GM12878 (cell line): Measurements from ENCODE around the gene ZER1. TPM values are rescaled to one million over a fixed set of nuclear protein-coding genes. Genes with fewer than 3 reads are reported as not detected.
A peak's percentile ranks its signal among the peaks of the same experiment; 100 is the strongest.

ENCODE experiments used
- ATAC-seq: fragments of 200-7000 bp; cut with Tn5 transposase; 3 replicates; pipeline ENCODE4 v1.9.1; 2020; ENCODE audit warnings: mild to moderate bottlenecking, moderate library complexity
- BruUV-seq: library from RNA; stranded (reverse); fragments of 400-500 nt; replicated peaks from 2 replicates; lab custom pipeline; 2021; lab: Mats Ljungman, UMichigan
- CTCF ChIA-PET: fragments of 300-600 bp; sonication (Branson Sonifier 250); formaldehyde crosslinking; extraction: SDS; loops from one replicate; lab custom pipeline; 2021; ENCODE audit warnings: inconsistent platforms; lab: Yijun Ruan, JAX
- POLR2A ChIA-PET: fragments of 350-600 bp; formaldehyde crosslinking; extraction: SDS; loops from one replicate; lab custom pipeline; 2021; ENCODE audit warnings: inconsistent platforms; lab: Charles Lee
- RAD21 ChIA-PET: fragments of 300-600 bp; sonication (Branson Sonifier 250); formaldehyde crosslinking; loops from one replicate; lab custom pipeline; 2023; ENCODE audit warnings: antibody characterized with exemption; ENCODE audit not compliant: unreplicated experiment; lab: Charles Lee
- SMC1A ChIA-PET: fragments of 300-600 bp; sonication (Branson Sonifier 250); formaldehyde crosslinking; loops from one replicate; lab custom pipeline; 2023; ENCODE audit not compliant: unreplicated experiment, uncharacterized antibody; lab: Charles Lee
- DNase-seq: peaks from one replicate; pipeline ENCODE4 v3.0.0-alpha.2; 2011; ENCODE audit warnings: low read depth, low spot score
- FAIRE-seq: peaks from 3 replicates; lab custom pipeline; 2011; peaks lifted over from hg19 to GRCh38; lab: Jason Lieb, UNC
- H2AFZ ChIP-seq: 2 replicates; pipeline ENCODE4 v1.6.0; 2011; ENCODE audit warnings: low read depth, low read length, control low read depth; ENCODE audit not compliant: control insufficient read depth
- H3K27ac ChIP-seq: 2 replicates; pipeline ENCODE4 v1.5.1; 2011; ENCODE audit warnings: control low read depth; ENCODE audit not compliant: control insufficient read depth, insufficient read depth
- H3K27me3 ChIP-seq, 2 experiments: replicated peaks in 1 of 2; 2 replicates each; pipeline versions ENCODE4 v1.6.0 to v1.6.1; 2011; ENCODE audit warnings: low read length in 1 of 2; ENCODE audit not compliant: control insufficient read depth in 2 of 2, insufficient read depth in 2 of 2
- H3K36me3 ChIP-seq, 2 experiments: 2 replicates each; pipeline ENCODE4 v1.5.1; 2011; ENCODE audit warnings: low read length in 1 of 2; ENCODE audit not compliant: control insufficient read depth in 2 of 2, insufficient read depth in 2 of 2
- H3K4me1 ChIP-seq: 2 replicates; pipeline ENCODE4 v1.6.1; 2011; ENCODE audit warnings: mild to moderate bottlenecking, low read length, moderate library complexity, mixed read lengths; ENCODE audit not compliant: control insufficient read depth, insufficient read depth
- H3K4me2 ChIP-seq: 2 replicates; pipeline ENCODE4 v1.6.0; 2011; ENCODE audit warnings: control low read depth; ENCODE audit not compliant: control insufficient read depth, insufficient read depth
- H3K4me3 ChIP-seq: fragments of 200-600 bp; sonication (generic); 2 replicates; pipeline ENCODE4 v1.5.1; 2016
- H3K79me2 ChIP-seq: 2 replicates; pipeline ENCODE4 v1.6.0; 2011; ENCODE audit warnings: low read length; ENCODE audit not compliant: control insufficient read depth, insufficient read depth
- H3K9ac ChIP-seq: 2 replicates; pipeline ENCODE4 v1.8.0; 2011; ENCODE audit warnings: low read length, control low read depth, mixed read lengths; ENCODE audit not compliant: control insufficient read depth, insufficient read depth
- H3K9me3 ChIP-seq: replicated peaks from 3 replicates; pipeline ENCODE4 v1.5.1; 2011; ENCODE audit warnings: mild to moderate bottlenecking, low read length; ENCODE audit not compliant: control insufficient read depth, insufficient read depth
- H4K20me1 ChIP-seq: 2 replicates; pipeline ENCODE4 v1.6.0; 2011; ENCODE audit not compliant: control insufficient read depth, insufficient read depth
- BACH1 ChIP-seq: fragments of 450-650 bp; IDR thresholded peaks from 2 replicates; pipeline ENCODE4 v1.6.1; 2017; ENCODE audit warnings: mild to moderate bottlenecking, borderline replicate concordance
- CREB1 ChIP-seq: IDR thresholded peaks from 2 replicates; pipeline ENCODE4 v1.6.1; 2012; ENCODE audit warnings: low read depth, mild to moderate bottlenecking, inconsistent platforms
- HDAC6 ChIP-seq: fragments of 200-600 bp; sonication (generic); IDR thresholded peaks from one replicate; pipeline ENCODE4 v1.8.0; 2017; ENCODE audit warnings: antibody characterized with exemption; ENCODE audit not compliant: unreplicated experiment
- JUNB ChIP-seq: IDR thresholded peaks from 2 replicates; pipeline ENCODE4 v1.6.1; 2016; ENCODE audit warnings: antibody characterized with exemption, mild to moderate bottlenecking
- KAT2A ChIP-seq: conservative IDR thresholded peaks from 2 replicates; pipeline ENCODE4 v1.6.1; 2011; ENCODE audit warnings: low read depth, low read length; ENCODE audit not compliant: control insufficient read depth
- KDM1A ChIP-seq: fragments of 200-600 bp; sonication (generic); IDR thresholded peaks from 2 replicates; pipeline ENCODE4 v1.6.1; 2016; ENCODE audit warnings: borderline replicate concordance
- MEF2B ChIP-seq: fragments of 450-650 bp; IDR thresholded peaks from 2 replicates; pipeline ENCODE4 v1.6.1; 2018; ENCODE audit warnings: mild to moderate bottlenecking, moderate library complexity; ENCODE audit not compliant: partially characterized antibody, poor library complexity, severe bottlenecking
- MTA3 ChIP-seq: IDR thresholded peaks from 2 replicates; pipeline ENCODE4 v1.6.1; 2012; ENCODE audit warnings: low read length, inconsistent platforms, borderline replicate concordance
- PAX8 ChIP-seq: fragments of 450-650 bp; IDR thresholded peaks from 2 replicates; pipeline ENCODE4 v1.6.1; 2017; ENCODE audit warnings: mild to moderate bottlenecking, moderate library complexity
- SUZ12 ChIP-seq: fragments of 200-600 bp; sonication (generic); IDR thresholded peaks from one replicate; pipeline ENCODE4 v1.6.1; 2018; ENCODE audit warnings: antibody characterized with exemption, mild to moderate bottlenecking; ENCODE audit not compliant: unreplicated experiment
- TCF12 ChIP-seq: IDR thresholded peaks from 2 replicates; pipeline ENCODE4 v1.6.1; 2011; ENCODE audit warnings: low read depth, mild to moderate bottlenecking, low read length
- TCF3 ChIP-seq: IDR thresholded peaks from 2 replicates; pipeline ENCODE4 v1.6.1; 2012; ENCODE audit warnings: low read depth, mild to moderate bottlenecking, low read length, borderline replicate concordance; ENCODE audit not compliant: insufficient read depth
- WGBS: methylation state at CpG from one replicate; pipeline ENCODE4 v1.1.6; 2016; ENCODE audit warnings: low lambda C conversion rate; ENCODE audit not compliant: insufficient replicate concordance, insufficient coverage; ENCODE audit errors: missing lambda C conversion rate; 5-methylcytosine and 5-hydroxymethylcytosine counted together
- in situ Hi-C: fragments of 300-500 bp; cut with MboI; formaldehyde crosslinking; loops from 9 replicates; pipeline ENCODE4 v1.14.3; 2018; ENCODE audit warnings: mixed read lengths
- intact Hi-C: fragments of 100-400 bp; cut with micrococcal nuclease; formaldehyde crosslinking; loops from one replicate; pipeline ENCODE4 v1.14.2; 2022; ENCODE audit not compliant: unreplicated experiment
- polyA plus RNA-seq, 11 experiments: library from polyadenylated mRNA; depleted of rRNA in 4 of 11; unstranded in 6 of 11; stranded (reverse) in 5 of 11; fragments of >200 nt; fragmentation: Nextera tagmentation in 4 of 11; fragmentation: Illumina TruSeq in 1 of 11; extraction: Ambion mirVana in 4 of 11; extraction: Trizol in 1 of 11; gene quantifications; 1 replicate in 1 of 11; 2 replicates in 10 of 11; pipeline versions ENCODE4 v1.2.1 to v1.2.3, GENCODE V29; 2011 to 2016; ENCODE audit warnings: inconsistent platforms in 2 of 11, missing spikeins in 2 of 11, low read depth in 1 of 11
- total RNA-seq, 4 experiments: library from RNA; depleted of rRNA in 3 of 4; stranded (reverse); fragments of >200 nt in 3 of 4; fragmentation: Illumina TruSeq in 1 of 4; extraction: Trizol in 1 of 4; gene quantifications; 2 replicates each; pipeline versions ENCODE4 v1.2.1 to v1.2.3, GENCODE V29; 2013 to 2021
- TF ChIP-seq, protein P1 (sequence below): fragments of 450-650 bp; IDR thresholded peaks from 2 replicates; pipeline ENCODE4 v1.6.1; 2017; ENCODE audit warnings: mild to moderate bottlenecking, moderate library complexity

The ZER1 gene
- total and polyA plus RNA-seq, 10 of the 15 experiments (the other 5 are each of a cell fraction or from before 2014, with no cell fraction given) = 0.32 to 16.9 (median 7.9) TPM

DNA sequence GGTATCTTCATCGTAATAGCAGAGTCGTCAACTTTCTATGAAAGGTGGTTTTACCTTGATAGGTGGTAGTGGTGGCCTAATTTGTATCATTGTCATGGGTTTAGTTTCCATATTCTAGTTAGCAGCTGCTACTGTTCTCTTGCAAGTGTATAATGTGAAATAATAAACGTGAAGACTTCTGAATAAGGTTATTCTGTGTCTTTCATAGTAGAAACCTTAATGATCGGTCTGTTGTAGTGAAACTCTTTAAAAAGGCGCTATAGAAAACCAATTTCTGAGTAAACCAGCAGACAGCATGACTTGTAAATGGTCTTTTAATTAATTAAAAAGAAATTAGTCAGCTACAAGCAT is 81.1 kb downstream of the ZER1 start:
- ChIA-PET RAD21 (no interaction called here), CTCF (interaction anchor here (1.8 to 2.5 kb wide), 3 partner anchors 10 to 47 kb away, joined by 5 to 9 read pairs (median 6); partner anchors contain the start of gene PKN3), SMC1A (interaction anchor here (1.0 kb wide), 1 partner anchor 45 kb away, joined by 3 read pairs; no protein-coding TSS in a partner anchor), POLR2A (interaction anchor here (0.6 to 2.1 kb wide), 4 partner anchors 9 to 1297 kb away, joined by 3 to 7 read pairs (median 3); partner anchors contain the start of genes ENDOG and ZDHHC12)
- H3K36me3 ChIP-seq = peaks cover 2 to 17% of the 10 kb centered on the region in 2 experiments
- peak overlapping the region; percentile 74 for H3K9ac ChIP-seq
- DNase-seq (no peak), ATAC-seq (no peak), FAIRE-seq (no peak)
- H3K27me3 ChIP-seq = no peaks in the 10 kb centered on the region
- peak overlapping the region; percentile 68 for H3K4me2 ChIP-seq
- no TSS peak for BruUV-seq
- H2AFZ ChIP-seq = no peak overlapping the region
- H3K79me2 ChIP-seq = peaks cover 76% of the 10 kb centered on the region
- in situ Hi-C loops = no loop called here
- intact Hi-C loops = no loop called here
- H3K27ac ChIP-seq = peak overlapping the region; percentile 65
- under 1% methylated on average over 5 of the region's 5 CpGs for WGBS
- peak overlapping the region; percentile 100 for H3K4me3 ChIP-seq
- TF ChIP-seq TCF3 (no peak), BACH1 (no peak), CREB1 (no peak), TCF12 (no peak), PAX8 (no peak), HDAC6 (no peak), SUZ12 (no peak), MTA3 (no peak), KAT2A (no peak), JUNB (no peak), MEF2B (no peak), KDM1A (no peak)
- TF ChIP-seq, protein P1, sequence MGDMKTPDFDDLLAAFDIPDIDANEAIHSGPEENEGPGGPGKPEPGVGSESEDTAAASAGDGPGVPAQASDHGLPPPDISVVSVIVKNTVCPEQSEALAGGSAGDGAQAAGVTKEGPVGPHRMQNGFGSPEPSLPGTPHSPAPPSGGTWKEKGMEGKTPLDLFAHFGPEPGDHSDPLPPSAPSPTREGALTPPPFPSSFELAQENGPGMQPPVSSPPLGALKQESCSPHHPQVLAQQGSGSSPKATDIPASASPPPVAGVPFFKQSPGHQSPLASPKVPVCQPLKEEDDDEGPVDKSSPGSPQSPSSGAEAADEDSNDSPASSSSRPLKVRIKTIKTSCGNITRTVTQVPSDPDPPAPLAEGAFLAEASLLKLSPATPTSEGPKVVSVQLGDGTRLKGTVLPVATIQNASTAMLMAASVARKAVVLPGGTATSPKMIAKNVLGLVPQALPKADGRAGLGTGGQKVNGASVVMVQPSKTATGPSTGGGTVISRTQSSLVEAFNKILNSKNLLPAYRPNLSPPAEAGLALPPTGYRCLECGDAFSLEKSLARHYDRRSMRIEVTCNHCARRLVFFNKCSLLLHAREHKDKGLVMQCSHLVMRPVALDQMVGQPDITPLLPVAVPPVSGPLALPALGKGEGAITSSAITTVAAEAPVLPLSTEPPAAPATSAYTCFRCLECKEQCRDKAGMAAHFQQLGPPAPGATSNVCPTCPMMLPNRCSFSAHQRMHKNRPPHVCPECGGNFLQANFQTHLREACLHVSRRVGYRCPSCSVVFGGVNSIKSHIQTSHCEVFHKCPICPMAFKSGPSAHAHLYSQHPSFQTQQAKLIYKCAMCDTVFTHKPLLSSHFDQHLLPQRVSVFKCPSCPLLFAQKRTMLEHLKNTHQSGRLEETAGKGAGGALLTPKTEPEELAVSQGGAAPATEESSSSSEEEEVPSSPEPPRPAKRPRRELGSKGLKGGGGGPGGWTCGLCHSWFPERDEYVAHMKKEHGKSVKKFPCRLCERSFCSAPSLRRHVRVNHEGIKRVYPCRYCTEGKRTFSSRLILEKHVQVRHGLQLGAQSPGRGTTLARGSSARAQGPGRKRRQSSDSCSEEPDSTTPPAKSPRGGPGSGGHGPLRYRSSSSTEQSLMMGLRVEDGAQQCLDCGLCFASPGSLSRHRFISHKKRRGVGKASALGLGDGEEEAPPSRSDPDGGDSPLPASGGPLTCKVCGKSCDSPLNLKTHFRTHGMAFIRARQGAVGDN = no peak
- H3K9me3 ChIP-seq = no peaks in the 10 kb centered on the region
- peaks cover 9% of the 10 kb centered on the region; the same call in 1 of the 2 replicates for H3K4me1 ChIP-seq
- H4K20me1 ChIP-seq = peaks cover 3% of the 10 kb centered on the region; the same call in 1 of the 2 replicates
